ENCODE measurements around the gene ZNF414.

GRCh38 chr19:8513036-8513686 lies 806 bp downstream of the ZNF414 start:
- no peak for TF ChIP-seq EZH2 (IDR thresholded peaks at IDR 0.05; ENCODE audit: insufficient read depth, poor library complexity, severe bottlenecking)
- TF ChIP-seq EZH2phosphoT487 (IDR thresholded peaks at IDR 0.05; ENCODE audit: insufficient read depth, low read depth) = no peak
